ENCODE measurements around the gene RPL7A. TPM values are rescaled to one million over a fixed set of nuclear protein-coding genes. Genes with fewer than 3 reads are reported as not detected.

The RPL7A gene
- total RNA-seq, 4 donors from 2014 or later, result 1,001 to 1,630 (median 1,510) TPM

DNA sequence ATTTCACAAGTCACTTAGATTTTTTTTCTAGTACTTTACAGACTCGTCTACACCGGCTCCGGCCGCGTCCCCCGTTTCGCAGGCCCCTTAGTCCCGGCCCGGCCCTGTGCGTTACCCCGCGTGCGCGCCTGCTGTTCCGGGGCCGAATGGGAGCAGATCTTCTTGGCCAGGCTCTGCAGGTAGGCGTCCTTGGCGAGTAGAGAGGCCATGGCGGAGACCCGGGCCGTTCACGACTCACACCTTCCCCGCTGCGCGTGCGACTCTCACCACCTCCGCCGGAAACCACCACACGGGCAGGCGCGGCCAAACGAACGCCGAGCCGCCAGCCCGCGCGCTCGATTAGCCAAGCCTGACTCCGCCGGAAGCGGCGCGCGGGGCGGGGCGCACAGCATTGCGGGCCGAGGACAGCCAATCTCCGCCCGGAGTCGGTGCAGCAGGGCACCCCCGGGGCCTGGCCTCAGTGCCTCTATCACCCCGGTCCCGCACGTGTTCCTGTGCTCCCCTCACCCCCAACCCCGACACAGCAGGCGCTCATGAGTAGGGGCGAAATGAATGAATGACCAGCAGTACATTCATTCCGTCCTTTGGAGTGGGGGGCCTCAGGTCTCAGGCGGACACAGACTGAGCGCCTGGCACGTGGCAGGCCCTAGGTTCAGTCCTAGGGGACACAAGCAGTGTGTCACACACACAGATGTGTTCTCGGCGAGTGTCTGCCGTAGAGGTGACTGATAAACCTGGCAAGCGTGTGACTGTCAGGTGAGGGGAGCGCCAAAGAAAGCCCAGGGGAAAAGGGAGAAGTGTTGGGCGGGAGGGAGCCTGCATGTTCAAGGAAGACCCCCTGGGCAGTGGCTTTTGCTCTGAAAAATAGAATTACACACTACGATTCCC lies 11.8 kb upstream of the RPL7A start, which contains the start of gene SURF6:
TSS of gene SURF6 (minus strand) at position 265 of the 888 bp plus-strand sequence. CDS start at position 209, 56 bp downstream.
- Histone ChIP-seq H3K4me3 (peak within 1 kb of the TSS; percentile 75 to 96 (median 90)), H3K36me3 (peaks cover 0 to 53% of the 10 kb centered on the region in 2 donors), H3K4me1 (peaks cover 22 to 30% of the 10 kb centered on the region in 2 donors), H3K27ac (peak within 1 kb of the TSS; percentile 80 to 90 (median 87)), H3K9me3 (no peaks in the 10 kb centered on the region), H3K27me3 (no peaks in the 10 kb centered on the region)
- ATAC-seq (peak; percentile 92 to 95), DNase-seq (peak; percentile 85 to 88)
- peak; percentile 65 to 70 for TF ChIP-seq POLR2A (IDR thresholded peaks at IDR 0.05)
- TF ChIP-seq, protein P1, sequence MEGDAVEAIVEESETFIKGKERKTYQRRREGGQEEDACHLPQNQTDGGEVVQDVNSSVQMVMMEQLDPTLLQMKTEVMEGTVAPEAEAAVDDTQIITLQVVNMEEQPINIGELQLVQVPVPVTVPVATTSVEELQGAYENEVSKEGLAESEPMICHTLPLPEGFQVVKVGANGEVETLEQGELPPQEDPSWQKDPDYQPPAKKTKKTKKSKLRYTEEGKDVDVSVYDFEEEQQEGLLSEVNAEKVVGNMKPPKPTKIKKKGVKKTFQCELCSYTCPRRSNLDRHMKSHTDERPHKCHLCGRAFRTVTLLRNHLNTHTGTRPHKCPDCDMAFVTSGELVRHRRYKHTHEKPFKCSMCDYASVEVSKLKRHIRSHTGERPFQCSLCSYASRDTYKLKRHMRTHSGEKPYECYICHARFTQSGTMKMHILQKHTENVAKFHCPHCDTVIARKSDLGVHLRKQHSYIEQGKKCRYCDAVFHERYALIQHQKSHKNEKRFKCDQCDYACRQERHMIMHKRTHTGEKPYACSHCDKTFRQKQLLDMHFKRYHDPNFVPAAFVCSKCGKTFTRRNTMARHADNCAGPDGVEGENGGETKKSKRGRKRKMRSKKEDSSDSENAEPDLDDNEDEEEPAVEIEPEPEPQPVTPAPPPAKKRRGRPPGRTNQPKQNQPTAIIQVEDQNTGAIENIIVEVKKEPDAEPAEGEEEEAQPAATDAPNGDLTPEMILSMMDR (IDR thresholded peaks at IDR 0.05 in 4 of 5, conservative IDR thresholded peaks at IDR 0.05 in 1 of 5), result peak in 1 of 5 experiments; percentile 13
- in situ Hi-C loops (cut with MboI; ENCODE audit: low sequenced_read_pairs in 4 of 4), result no loop called here
- intact Hi-C loops (cut with DNase I; ENCODE audit: low total_unique reads), result loop anchor here (1.0 kb wide), 3 partner anchors 12 to 82 kb away; partner anchors contain the start of genes MED22, REXO4, RPL7A and STKLD1

- Histone ChIP-seq H3K36me3 (peaks cover 0 to 51% of the 10 kb centered on the region in 2 donors), H3K4me3 (no peak overlapping the region), H3K27me3 (no peaks in the 10 kb centered on the region), H3K4me1 (peaks cover 17 to 24% of the 10 kb centered on the region in 2 donors), H3K9me3 (no peaks in the 10 kb centered on the region), H3K27ac (peak overlapping the region in 2 of 4 donors; percentile 5 to 48)
- ATAC-seq (no peak), DNase-seq (no peak)
- intact Hi-C loops (cut with DNase I; ENCODE audit: low total_unique reads) (loop anchor here (10.0 kb wide), 1 partner anchor 145 kb away; no protein-coding TSS in a partner anchor), in situ Hi-C loops (cut with MboI; ENCODE audit: low sequenced_read_pairs in 4 of 4) (no loop called here)
- no peak for TF ChIP-seq POLR2A (IDR thresholded peaks at IDR 0.05)
- TF ChIP-seq, protein P1 (IDR thresholded peaks at IDR 0.05 in 4 of 5, conservative IDR thresholded peaks at IDR 0.05 in 1 of 5), result no peak
These were observed 8.4 kb upstream of the RPL7A start for GRCh38 chr9:133339641-133340040.

- Histone ChIP-seq H3K36me3 (peaks cover 0 to 55% of the 10 kb centered on the region in 2 donors), H3K27me3 (no peaks in the 10 kb centered on the region), H3K27ac (no peak overlapping the region), H3K4me3 (no peak overlapping the region), H3K4me1 (peaks cover 11 to 18% of the 10 kb centered on the region in 2 donors), H3K9me3 (no peaks in the 10 kb centered on the region)
- in situ Hi-C loops (cut with MboI; ENCODE audit: low sequenced_read_pairs in 4 of 4) (no loop called here), intact Hi-C loops (cut with DNase I; ENCODE audit: low total_unique reads) (loop anchor here (10.0 kb wide), 1 partner anchor 145 kb away; no protein-coding TSS in a partner anchor)
- ATAC-seq (no peak), DNase-seq (no peak)
- TF ChIP-seq POLR2A (IDR thresholded peaks at IDR 0.05), result no peak
- TF ChIP-seq, protein P1 (IDR thresholded peaks at IDR 0.05 in 4 of 5, conservative IDR thresholded peaks at IDR 0.05 in 1 of 5), result no peak
These were observed 7.8 kb upstream of the RPL7A start for GRCh38 chr9:133340256-133340655.

DNA sequence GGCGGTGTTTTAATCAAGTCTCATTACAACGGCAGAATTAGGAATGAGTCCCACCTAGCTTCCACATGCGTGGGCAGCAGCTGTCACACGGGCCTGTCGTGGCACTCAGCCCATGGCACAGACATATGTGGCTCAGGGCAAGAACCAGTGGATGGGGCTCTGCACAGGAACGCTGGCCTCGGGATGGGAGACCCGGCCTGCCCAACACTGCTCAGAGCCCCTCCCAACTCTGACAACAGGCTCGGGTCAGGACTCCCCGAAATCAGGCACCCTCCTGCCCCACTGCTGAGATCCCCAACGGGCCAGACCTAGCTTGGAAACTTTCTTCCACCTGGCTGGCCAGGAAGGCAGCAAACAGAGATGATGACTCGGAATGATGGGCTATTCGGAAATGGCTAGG lies 7.1 kb upstream of the RPL7A start:
- DNase-seq (no peak), ATAC-seq (no peak)
- H3K27me3 ChIP-seq, result no peaks in the 10 kb centered on the region
- H3K4me3 ChIP-seq, result no peak overlapping the region
- H3K9me3 ChIP-seq, result no peaks in the 10 kb centered on the region
- TF ChIP-seq POLR2A (IDR thresholded peaks at IDR 0.05), result no peak
- TF ChIP-seq, protein P1 (IDR thresholded peaks at IDR 0.05 in 4 of 5, conservative IDR thresholded peaks at IDR 0.05 in 1 of 5), result no peak
- peaks cover 7 to 18% of the 10 kb centered on the region in 2 donors for H3K4me1 ChIP-seq
- no peak overlapping the region for H3K27ac ChIP-seq
- in situ Hi-C loops (cut with MboI; ENCODE audit: low sequenced_read_pairs in 4 of 4) (no loop called here), intact Hi-C loops (cut with DNase I; ENCODE audit: low total_unique reads) (loop anchor here (10.0 kb wide), 1 partner anchor 144 kb away; no protein-coding TSS in a partner anchor)
- H3K36me3 ChIP-seq, result peaks cover 0 to 57% of the 10 kb centered on the region in 2 donors
